HG02970 (cell line): ENCODE data around the gene ZNF468.
"Not testable (repeated sequence)": the region's sequence is repeated elsewhere in the genome, so short reads cannot be mapped to it uniquely, and the experiment has no call there.

Source experiments
- ATAC-seq: cut with Tn5 transposase; IDR thresholded peaks from one replicate; pipeline ENCODE4 v1.9.1; 2021; ENCODE audit warnings: mild to moderate bottlenecking, moderate library complexity, moderate number of reproducible peaks; ENCODE audit not compliant: unreplicated experiment, low FRiP score

The ZNF468 gene

GRCh38 chr19:52857378-52858191, at the start of gene ZNF468:
Gene ZNF468 (minus strand): TSS chr19:52857619. CDS start chr19:52854272, 3,347 bp downstream.
- peak; percentile 93 for ATAC-seq

DNA sequence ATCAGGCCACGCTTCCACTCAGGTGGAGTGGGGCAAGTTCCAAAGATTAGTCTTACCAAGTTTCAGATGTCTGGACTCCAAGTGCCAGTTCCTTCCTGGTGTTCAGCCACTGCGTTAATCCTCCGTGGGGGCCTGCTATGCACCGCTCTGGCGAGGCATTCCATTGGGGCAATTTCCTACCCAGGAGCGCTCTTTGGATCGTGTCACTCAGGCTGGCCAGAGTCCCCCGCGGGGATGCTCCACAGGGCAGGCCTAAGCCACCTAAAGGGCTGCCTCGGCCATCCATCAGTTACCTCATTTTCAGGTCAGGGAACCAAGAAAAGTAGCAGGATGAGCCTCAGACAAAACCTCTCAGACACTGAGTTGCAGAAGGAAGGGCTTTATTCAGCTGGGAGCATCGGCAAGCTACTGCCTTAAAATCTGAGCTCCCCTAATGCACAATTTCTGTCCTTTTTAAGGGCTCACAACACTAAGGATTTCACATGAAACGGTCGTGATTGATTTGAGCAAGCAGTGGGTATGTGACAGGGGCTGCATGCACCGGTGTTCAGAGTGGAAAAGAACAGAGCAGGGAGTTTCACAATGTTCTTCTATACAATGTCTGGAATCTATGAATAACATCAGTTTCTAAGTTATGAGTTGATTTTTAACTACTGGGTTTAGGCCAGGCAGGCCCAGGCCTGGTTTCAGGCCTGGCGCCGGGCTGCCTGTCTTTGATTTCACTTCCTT, 46.8 kb upstream of the ZNF468 start:
- not testable (repeated sequence) for ATAC-seq

GRCh38 chr19:52901842-52902241, 44.4 kb upstream of the ZNF468 start:
- no peak for ATAC-seq

- not testable (repeated sequence) for ATAC-seq
Measured at GRCh38 chr19:52898596-52898995, 41.2 kb upstream of the ZNF468 start.

DNA sequence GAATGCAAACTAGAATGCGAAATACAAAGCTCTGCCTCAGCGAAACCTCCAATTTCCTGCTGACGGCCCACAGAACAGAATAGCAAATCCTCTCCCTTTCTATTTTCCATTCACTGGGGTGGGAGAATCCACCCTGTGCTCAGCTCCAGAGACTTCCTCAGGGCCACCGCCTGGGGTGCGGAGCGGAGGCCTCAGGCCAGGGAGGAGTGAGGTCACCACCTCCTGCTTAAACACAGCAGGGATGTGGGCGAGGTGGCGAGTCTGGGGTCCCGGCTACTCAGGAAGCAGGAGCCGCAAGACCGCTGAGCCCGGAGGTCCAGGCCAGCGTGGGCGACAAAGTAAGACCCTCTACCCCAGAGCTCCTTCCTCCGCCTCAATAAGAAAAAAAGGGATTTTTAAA, 40.7 kb upstream of the ZNF468 start:
- ATAC-seq: no peak

DNA sequence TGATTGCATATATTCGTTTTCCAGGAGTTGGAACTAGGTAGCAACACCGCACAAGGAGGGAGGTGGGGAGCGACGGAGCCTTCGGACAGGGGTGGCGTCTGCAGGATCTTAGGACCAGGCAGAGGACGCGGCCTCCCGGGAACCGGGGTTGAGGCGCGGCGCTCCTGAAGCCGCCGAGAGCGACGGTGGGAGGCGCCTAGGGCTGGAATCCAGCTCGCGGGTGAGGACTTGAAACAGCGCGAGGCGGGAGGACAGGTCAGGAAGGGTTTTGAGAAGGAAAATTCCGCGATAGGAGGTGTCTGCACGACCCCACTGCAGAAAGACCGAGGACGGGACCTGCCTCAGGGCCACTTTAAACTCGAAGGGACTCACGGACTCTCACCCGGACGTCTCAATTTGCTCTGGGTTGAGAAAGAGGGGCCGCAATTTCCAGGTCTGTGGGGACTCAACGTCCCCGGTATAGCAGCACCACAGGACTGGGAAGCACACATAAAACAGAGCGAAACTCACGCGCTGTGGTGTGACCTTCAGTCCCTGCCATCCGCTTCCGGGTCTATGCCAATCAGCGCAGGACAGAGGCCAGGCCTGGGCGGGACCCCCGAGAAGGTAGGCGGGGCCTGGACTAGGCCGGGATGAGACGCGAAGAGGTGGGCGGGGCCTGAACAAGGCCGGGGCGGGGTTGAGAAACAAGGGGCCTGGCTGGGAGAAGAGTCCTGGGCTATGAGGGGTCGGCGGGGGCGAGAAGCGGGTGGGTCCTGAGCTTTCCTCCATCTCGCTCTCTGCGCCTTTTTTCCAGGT, 39.9 kb upstream of the ZNF468 start, which contains the start of gene ZNF320:
Gene ZNF320, minus strand, starts transcription at position 498 of the 798 bp plus-strand sequence. CDS start 7,380 bp downstream, outside the sequence.
- peak; percentile 83 for ATAC-seq

GRCh38 chr19:52896431-52897137, 39.2 kb upstream of the ZNF468 start:
- ATAC-seq: no peak

- ATAC-seq: no peak
Measured at GRCh38 chr19:52891336-52891735, 33.9 kb upstream of the ZNF468 start.

DNA sequence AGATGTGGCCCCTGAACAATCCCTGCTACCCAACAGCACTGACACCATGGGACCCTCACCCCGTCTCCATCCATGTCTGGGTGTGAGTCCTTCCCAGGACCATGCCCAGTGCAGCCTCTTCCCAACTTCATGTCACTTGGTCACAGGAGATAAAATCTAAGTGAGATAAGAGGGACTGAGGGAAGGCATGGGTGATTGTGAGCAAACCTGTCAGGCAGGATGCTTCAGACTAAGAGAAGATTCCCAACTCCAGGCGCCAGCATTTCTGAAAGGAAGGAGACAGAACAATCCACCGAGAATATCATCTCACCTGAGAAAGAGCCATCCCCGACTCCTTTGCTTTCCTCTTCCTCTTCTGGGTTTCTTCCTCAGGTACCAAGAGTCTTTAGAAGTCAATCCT, 32.5 kb upstream of the ZNF468 start:
- ATAC-seq: no peak

DNA sequence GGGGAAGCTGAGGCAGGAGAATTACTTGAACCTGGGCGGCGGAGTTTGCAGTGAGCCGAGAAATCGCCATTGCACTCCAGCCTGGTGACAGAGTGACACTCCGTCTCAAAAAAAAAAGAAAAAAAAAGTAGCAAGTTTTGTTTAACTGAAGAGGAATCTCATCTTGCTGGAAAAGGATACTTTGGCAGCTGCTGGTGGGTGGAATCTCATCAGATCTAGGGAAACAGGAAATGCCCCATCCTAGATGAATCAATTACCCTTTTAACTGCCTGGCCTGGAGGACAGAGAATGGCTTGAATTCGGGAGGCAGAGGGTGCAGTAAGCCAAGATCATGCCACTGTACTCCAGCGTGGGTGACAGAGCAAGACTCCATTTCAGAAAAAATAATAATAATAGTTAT, 31.7 kb upstream of the ZNF468 start:
- no peak for ATAC-seq

- no peak for ATAC-seq
Measured at GRCh38 chr19:52880895-52881389, 23.5 kb upstream of the ZNF468 start.

DNA sequence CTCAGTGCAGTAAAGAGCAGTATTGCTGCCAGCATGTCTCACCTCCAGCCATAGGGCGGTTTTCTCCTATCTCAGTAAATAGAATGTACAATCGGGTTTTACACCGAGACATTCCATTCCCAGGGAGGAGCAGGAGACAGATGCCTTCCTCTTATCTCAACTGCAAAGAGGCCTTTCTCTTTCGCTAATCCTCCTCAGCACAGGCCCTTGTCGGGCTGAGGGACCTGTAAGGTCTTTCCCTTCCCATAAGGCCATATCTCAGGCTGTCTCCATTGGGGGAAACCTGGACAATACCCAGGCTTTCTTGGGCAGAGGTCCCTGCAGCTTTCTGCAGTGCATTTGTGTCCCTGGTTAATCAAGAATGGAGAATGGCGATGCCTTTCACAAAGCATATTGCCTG, 15.6 kb upstream of the ZNF468 start:
- not testable (repeated sequence) for ATAC-seq

DNA sequence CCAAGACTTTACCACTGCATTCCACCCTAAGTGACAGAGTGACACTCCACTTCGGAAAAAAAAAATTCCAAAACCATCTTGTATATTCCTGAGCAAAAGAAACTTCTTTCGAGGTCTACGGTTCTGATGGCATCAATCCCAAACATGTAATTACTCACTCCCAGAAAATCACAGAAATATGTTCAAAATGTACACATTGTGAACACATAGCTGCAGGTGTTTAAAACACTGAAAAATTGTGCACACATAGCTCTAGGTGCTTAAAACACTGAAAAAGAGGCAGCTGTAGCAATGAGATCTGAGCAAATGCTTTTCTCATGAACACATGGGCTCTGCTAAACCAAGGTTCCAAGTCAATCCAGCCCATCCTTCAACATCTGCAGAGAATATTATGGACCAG, 14.0 kb upstream of the ZNF468 start:
- no peak for ATAC-seq

- not testable (repeated sequence) for ATAC-seq
Measured at GRCh38 chr19:52868031-52868430, 10.6 kb upstream of the ZNF468 start.

DNA sequence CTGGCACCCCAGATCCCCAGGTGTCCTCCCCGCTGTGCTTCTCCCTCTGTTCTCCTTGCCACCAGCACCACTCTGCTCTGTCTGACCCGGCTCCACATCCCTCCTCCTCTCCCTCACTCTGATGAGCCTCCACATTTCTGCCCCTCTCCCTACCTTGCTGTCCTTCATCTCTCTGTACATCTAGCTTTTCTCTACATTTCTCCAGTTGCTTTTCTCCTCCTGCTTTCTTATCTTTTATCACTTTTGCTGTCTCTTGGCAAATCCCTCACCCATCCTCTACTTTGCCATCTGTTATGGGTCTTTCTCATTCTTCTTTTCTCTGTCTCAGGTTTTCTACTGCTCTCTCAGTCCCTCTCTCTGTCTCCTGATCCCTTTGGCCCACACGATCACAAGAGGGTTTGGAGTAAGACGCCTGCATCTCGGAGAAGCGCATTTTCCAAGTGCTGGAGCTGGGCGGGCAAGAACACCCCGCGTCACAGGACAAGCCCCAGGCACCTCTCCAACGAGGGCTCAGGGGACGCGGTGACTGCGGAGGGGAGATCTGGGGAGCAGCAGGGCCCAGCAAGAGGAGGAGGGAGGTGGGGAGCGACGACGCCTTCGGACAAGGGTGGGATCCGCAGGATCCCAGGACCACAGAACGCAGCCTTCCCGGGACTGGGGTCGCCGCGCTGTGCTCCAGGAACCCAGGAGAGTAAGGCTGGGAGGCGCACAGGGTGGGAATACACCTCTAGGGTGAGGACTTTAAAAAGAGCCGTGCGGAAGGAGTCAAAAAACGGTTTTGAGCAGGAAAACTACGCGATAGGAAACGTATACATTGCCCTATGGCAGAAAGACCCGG, 660 bp downstream of the ZNF468 start:
- not testable (repeated sequence) for ATAC-seq

DNA sequence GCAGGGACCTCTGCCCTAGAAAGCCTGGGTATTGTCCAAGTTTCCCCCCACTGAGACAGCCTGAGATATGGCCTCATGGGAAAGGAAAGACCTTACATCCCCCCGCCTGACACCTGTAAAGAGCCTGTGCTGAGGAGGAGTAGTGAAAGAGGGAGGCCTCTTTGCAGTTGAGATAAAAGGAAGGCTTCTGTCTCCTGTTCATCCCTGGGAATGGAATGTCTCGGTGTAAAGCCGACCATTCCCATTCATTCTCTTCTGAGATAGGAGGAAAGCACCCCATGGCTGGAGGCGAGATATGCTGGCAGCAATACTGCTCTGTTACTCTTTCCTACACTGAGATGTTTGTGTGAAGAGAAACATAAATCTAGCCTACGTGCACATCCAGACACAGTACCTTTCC, 10.1 kb downstream of the ZNF468 start:
- ATAC-seq: not testable (repeated sequence)

GRCh38 chr19:52840825-52841465, 16.5 kb downstream of the ZNF468 start:
- ATAC-seq: not testable (repeated sequence)

DNA sequence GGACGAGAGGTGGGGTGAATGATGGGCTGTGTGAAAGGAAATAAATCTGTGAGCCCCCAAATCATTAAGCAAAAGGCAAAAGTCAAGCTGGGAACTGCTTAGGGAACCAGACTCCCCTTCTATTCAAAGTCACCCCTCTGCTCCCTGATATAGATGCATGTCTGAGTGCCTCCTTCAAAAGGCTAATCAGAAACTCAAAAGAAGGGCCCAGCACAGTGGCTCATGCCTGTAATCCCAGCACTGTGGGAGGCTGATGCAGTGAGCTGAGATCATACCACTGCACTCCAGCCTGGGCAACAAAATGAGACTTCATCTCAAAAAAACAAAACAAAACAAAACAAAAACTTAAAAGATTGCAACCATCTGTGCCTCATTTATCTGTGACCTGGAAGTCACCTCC, 23.1 kb downstream of the ZNF468 start:
- not testable (repeated sequence) for ATAC-seq

DNA sequence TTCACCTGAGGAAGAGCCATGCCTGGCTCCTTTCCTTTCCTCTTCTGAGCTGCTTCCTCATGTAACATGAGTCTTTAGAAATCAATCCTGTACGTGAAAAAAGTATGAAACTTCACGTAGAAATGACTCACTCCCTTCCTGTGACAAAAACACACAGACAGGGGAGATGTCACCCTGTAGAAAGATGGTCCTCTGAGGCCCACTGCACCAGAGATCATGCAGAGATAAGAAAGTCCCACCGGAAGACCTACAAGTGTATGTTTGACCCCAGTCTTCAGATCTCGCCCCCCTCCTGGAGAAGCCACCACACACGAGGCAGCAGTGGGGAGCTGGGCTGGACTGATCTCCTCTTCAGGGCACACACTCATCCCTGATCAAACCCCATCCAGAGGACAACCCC, 23.9 kb downstream of the ZNF468 start:
- not testable (repeated sequence) for ATAC-seq
